SKM-1 (cell line): ENCODE results near the gene PROS1.

Source experiments
- DNase-seq: peaks from one replicate; lab custom pipeline; 2025; ENCODE audit not compliant: unreplicated experiment; lab: John Stamatoyannopoulos, UW

Gene PROS1

GRCh38 chr3:93973131-93974126 lies at the start of gene PROS1:
PROS1 (minus strand) TSS chr3:93973896; CDS start chr3:93973749, 147 bp downstream.
- peak; percentile 64 for DNase-seq

GRCh38 chr3:94020293-94020692 lies 46.6 kb upstream of the PROS1 start:
- no peak for DNase-seq

GRCh38 chr3:94019659-94020058 lies 46.0 kb upstream of the PROS1 start:
- no peak for DNase-seq

- DNase-seq: no peak
These were observed 41.3 kb upstream of the PROS1 start for GRCh38 chr3:94015025-94015424.

GRCh38 chr3:94012185-94012584 lies 38.5 kb upstream of the PROS1 start:
- DNase-seq: no peak

- DNase-seq: no peak
These were observed 37.6 kb upstream of the PROS1 start for GRCh38 chr3:94011233-94011711.

- no peak for DNase-seq
These were observed 35.9 kb upstream of the PROS1 start for GRCh38 chr3:94009608-94010007.

- no peak for DNase-seq
These were observed 34.6 kb upstream of the PROS1 start for GRCh38 chr3:94008253-94008652.

GRCh38 chr3:94004301-94004910 lies 30.7 kb upstream of the PROS1 start:
- DNase-seq: peak; percentile 48

GRCh38 chr3:94001827-94002495 lies 28.3 kb upstream of the PROS1 start:
- DNase-seq: no peak

GRCh38 chr3:94001191-94001590 lies 27.5 kb upstream of the PROS1 start:
- DNase-seq: no peak

GRCh38 chr3:93994056-93994455 lies 20.4 kb upstream of the PROS1 start:
- no peak for DNase-seq

GRCh38 chr3:93992207-93992606 lies 18.5 kb upstream of the PROS1 start:
- no peak for DNase-seq

GRCh38 chr3:93991631-93992030 lies 17.9 kb upstream of the PROS1 start:
- no peak for DNase-seq

- no peak for DNase-seq
These were observed 15.5 kb upstream of the PROS1 start for GRCh38 chr3:93989241-93989640.

- no peak for DNase-seq
These were observed 15.1 kb upstream of the PROS1 start for GRCh38 chr3:93988764-93989163.

GRCh38 chr3:93988283-93988682 lies 14.6 kb upstream of the PROS1 start:
- DNase-seq: no peak

- no peak for DNase-seq
These were observed 10.9 kb upstream of the PROS1 start for GRCh38 chr3:93984618-93985017.

- DNase-seq: no peak
These were observed 9.7 kb upstream of the PROS1 start for GRCh38 chr3:93983408-93983807.

GRCh38 chr3:93981649-93982048 lies 8.0 kb upstream of the PROS1 start:
- no peak for DNase-seq

GRCh38 chr3:93979850-93980676 lies 6.4 kb upstream of the PROS1 start, which contains the start of gene ARL13B:
ARL13B (plus strand) TSS chr3:93980155; CDS start chr3:93980424, 269 bp downstream.
- DNase-seq: peak; percentile 98
